ENCODE measurements around the gene GRN. TPM values are rescaled to one million over a fixed set of nuclear protein-coding genes. Genes with fewer than 3 reads are reported as not detected.

The GRN gene
- total and polyA plus RNA-seq, 9 of the 15 experiments (the other 6 are each of a cell fraction or from before 2014, with no cell fraction given) = 5.4 to 75.3 (median 20.7) TPM

- Histone ChIP-seq H3K79me2 (ENCODE audit: control insufficient read depth, insufficient read depth, low read length) (no peaks in the 10 kb centered on the region), H3K27ac (ENCODE audit: extremely low read depth, low read depth, low read length) (no peak overlapping the region), H3K9me1 (ENCODE audit: control insufficient read depth, insufficient read depth, low read length) (no peaks in the 10 kb centered on the region), H3K9me3 (replicated peaks; ENCODE audit: control insufficient read depth, insufficient read depth, low read depth, low read length) (no peaks in the 10 kb centered on the region), H3K9ac (ENCODE audit: insufficient read depth in 1 of 2, low read depth in 2 of 2, low read length in 2 of 2) (no peak overlapping the region), H3K4me2 (ENCODE audit: insufficient read depth, low read length) (no peak overlapping the region), H2AFZ (ENCODE audit: low read depth, low read length) (no peak overlapping the region), H4K20me1 (replicated peaks; ENCODE audit: control insufficient read depth, insufficient read depth, low read length) (no peaks in the 10 kb centered on the region), H3K27me3 (ENCODE audit: control insufficient read depth in 2 of 2, insufficient read depth in 2 of 2, low read length in 2 of 2) (no peaks in the 10 kb centered on the region), H3K4me3 (no peak overlapping the region), H3K36me3 (ENCODE audit: control insufficient read depth, insufficient read depth, low read length) (no peaks in the 10 kb centered on the region), H3K4me1 (replicated peaks in 1 of 2; ENCODE audit: control insufficient read depth in 2 of 2, insufficient read depth in 2 of 2, low read length in 2 of 2) (peaks cover 3 to 6% of the 10 kb centered on the region in 2 experiments; a peak in 4 of 5 replicates)
- POLR2A ChIA-PET = interaction anchor here (0.6 kb wide), 1 partner anchor 8 kb away, joined by 3 read pairs; no protein-coding TSS in a partner anchor
- ATAC-seq = no peak
- DNase-seq (ENCODE audit: extremely low read depth in 1 of 4, low spot score in 3 of 4) = no peak
- no peak for TF ChIP-seq THRA (IDR thresholded peaks at IDR 0.05)
- CTCF ChIA-PET (ENCODE audit: low intra/inter-chr PET ratio) = no interaction called here
- no peak for FAIRE-seq
- intact Hi-C loops (cut with micrococcal nuclease) (no loop called here), in situ Hi-C loops (cut with MboI) (loop anchor here (25.0 kb wide), 1 partner anchor 398 kb away; the partner anchor contains the start of gene PPY)
- BruUV-seq (replicated peaks) = no TSS peak
- WGBS (ENCODE audit: insufficient coverage, low coverage, missing lambda C conversion rate) = 21% methylated on average over 3 of the region's 3 CpGs
Observed at GRCh38 chr17:44335564-44335963, 9.5 kb upstream of the GRN start.

- no peaks in the 10 kb centered on the region for H3K9me3 ChIP-seq (replicated peaks; ENCODE audit: control insufficient read depth, insufficient read depth, low read depth, low read length)
- TF ChIP-seq DPF2 (IDR thresholded peaks at IDR 0.05) (no peak), THRA (IDR thresholded peaks at IDR 0.05) (no peak), MBD1 (CRISPR knock-in tag; IDR thresholded peaks at IDR 0.05) (no peak), UBTF (IDR thresholded peaks at IDR 0.05; ENCODE audit: borderline replicate concordance in 1 of 2, low read depth in 2 of 2, low read length in 2 of 2) (no peak)
- DNase-seq (ENCODE audit: extremely low read depth in 1 of 4, low spot score in 3 of 4) = no peak
- in situ Hi-C loops (cut with MboI) (loop anchor here (25.0 kb wide), 1 partner anchor 399 kb away; the partner anchor contains the start of gene PPY), intact Hi-C loops (cut with micrococcal nuclease) (no loop called here)
- BruUV-seq (replicated peaks) = no TSS peak
- H3K4me2 ChIP-seq (ENCODE audit: insufficient read depth, low read length) = no peak overlapping the region
- ChIA-PET CTCF (ENCODE audit: low intra/inter-chr PET ratio) (no interaction called here), POLR2A (no interaction called here)
- WGBS (ENCODE audit: insufficient coverage, low coverage, missing lambda C conversion rate) = 10% methylated on average over 5 of the region's 5 CpGs
- no peaks in the 10 kb centered on the region for H3K27me3 ChIP-seq (ENCODE audit: control insufficient read depth in 2 of 2, insufficient read depth in 2 of 2, low read length in 2 of 2)
- H2AFZ ChIP-seq (ENCODE audit: low read depth, low read length) = no peak overlapping the region
- no peak overlapping the region for H3K27ac ChIP-seq (ENCODE audit: extremely low read depth, low read depth, low read length)
- no peak overlapping the region for H3K9ac ChIP-seq (ENCODE audit: insufficient read depth in 1 of 2, low read depth in 2 of 2, low read length in 2 of 2)
- H3K9me1 ChIP-seq (ENCODE audit: control insufficient read depth, insufficient read depth, low read length) = no peaks in the 10 kb centered on the region
- no peaks in the 10 kb centered on the region for H3K79me2 ChIP-seq (ENCODE audit: control insufficient read depth, insufficient read depth, low read length)
- FAIRE-seq = no peak
- H3K4me1 ChIP-seq (replicated peaks in 1 of 2; ENCODE audit: control insufficient read depth in 2 of 2, insufficient read depth in 2 of 2, low read length in 2 of 2) = peaks cover under 1 to 7% of the 10 kb centered on the region in 2 experiments; a peak in 4 of 5 replicates
- no peak for ATAC-seq
- no peak overlapping the region for H3K4me3 ChIP-seq
- H4K20me1 ChIP-seq (replicated peaks; ENCODE audit: control insufficient read depth, insufficient read depth, low read length) = no peaks in the 10 kb centered on the region
- H3K36me3 ChIP-seq (ENCODE audit: control insufficient read depth, insufficient read depth, low read length) = no peaks in the 10 kb centered on the region
Observed at GRCh38 chr17:44335968-44336367, 9.1 kb upstream of the GRN start.

Data from K562 (cell line).